ENCODE results near the gene SORCS2.

SORCS2 gene

DNA sequence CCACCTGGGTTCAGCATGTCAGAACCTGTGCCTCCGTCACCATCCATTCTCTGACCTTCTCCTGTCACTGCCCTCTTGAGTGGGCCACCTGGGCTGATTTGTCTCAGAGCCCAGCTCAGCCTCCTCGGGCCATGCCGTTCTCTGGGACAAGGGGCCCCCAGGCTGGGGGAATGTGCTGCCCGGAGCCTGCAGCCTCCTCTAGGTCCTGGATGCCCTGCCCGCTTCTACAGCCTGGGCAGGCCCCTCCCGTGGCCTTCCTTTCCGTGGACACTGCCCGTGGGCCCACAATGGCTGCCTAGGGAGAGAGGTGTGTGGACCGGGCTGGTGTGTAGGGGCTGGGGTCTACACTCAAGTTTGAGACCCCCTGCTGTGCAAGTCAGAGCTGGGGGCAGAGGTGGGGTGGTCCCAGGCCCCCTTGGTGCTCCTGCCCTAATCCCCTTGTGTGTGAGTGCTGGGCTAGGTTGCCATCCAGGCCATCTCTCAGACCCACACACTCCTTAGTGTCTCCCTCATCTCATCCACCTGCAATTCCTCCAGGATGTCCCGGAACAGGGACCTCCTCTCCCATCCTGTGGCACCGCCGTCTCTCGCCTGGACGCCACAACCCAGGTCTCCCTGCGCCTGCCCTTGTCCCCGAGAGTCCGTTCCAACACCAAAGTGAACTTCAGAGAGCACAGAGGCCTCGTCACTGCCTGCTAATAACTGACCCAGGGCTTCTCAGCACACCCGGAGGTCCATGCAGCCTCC is 230.0 kb downstream of the SORCS2 start:
- DNase-seq (ENCODE audit: low spot score): no peak
- TF ChIP-seq, protein P1, sequence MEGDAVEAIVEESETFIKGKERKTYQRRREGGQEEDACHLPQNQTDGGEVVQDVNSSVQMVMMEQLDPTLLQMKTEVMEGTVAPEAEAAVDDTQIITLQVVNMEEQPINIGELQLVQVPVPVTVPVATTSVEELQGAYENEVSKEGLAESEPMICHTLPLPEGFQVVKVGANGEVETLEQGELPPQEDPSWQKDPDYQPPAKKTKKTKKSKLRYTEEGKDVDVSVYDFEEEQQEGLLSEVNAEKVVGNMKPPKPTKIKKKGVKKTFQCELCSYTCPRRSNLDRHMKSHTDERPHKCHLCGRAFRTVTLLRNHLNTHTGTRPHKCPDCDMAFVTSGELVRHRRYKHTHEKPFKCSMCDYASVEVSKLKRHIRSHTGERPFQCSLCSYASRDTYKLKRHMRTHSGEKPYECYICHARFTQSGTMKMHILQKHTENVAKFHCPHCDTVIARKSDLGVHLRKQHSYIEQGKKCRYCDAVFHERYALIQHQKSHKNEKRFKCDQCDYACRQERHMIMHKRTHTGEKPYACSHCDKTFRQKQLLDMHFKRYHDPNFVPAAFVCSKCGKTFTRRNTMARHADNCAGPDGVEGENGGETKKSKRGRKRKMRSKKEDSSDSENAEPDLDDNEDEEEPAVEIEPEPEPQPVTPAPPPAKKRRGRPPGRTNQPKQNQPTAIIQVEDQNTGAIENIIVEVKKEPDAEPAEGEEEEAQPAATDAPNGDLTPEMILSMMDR (IDR thresholded peaks at IDR 0.05; ENCODE audit: borderline replicate concordance, control extremely low read depth, extremely low read depth, insufficient read depth, missing control alignments): no peak
- in situ Hi-C loops (cut with MboI; ENCODE audit: low sequenced_read_pairs, unreplicated experiment): no loop called here

GRCh38 chr4:7422898-7423180 is 230.5 kb downstream of the SORCS2 start:
- no peak for DNase-seq (ENCODE audit: low spot score)
- in situ Hi-C loops (cut with MboI; ENCODE audit: low sequenced_read_pairs, unreplicated experiment): no loop called here
- TF ChIP-seq, protein P1 (IDR thresholded peaks at IDR 0.05; ENCODE audit: borderline replicate concordance, control extremely low read depth, extremely low read depth, insufficient read depth, missing control alignments): no peak

DNA sequence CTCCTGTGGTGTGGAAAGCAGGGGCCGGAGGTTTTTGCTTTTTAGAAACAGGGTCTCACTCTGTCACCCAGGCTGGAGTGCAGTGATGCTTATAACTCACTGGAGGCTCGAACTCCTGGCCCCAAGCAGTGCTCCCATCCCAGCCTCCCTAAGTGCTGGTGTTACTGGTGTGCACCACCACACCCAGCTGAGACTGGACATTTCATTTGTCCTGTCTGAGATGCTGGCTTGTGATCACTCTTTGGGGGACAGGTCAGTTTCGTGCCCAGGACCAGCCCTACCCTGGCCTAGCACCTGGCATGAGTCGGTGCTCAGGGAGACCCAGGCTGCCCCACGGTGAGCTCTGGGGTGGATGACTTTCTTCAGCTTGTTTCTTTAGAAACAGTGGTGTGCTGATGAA is 231.1 kb downstream of the SORCS2 start:
- TF ChIP-seq, protein P1 (IDR thresholded peaks at IDR 0.05; ENCODE audit: borderline replicate concordance, control extremely low read depth, extremely low read depth, insufficient read depth, missing control alignments): no peak
- in situ Hi-C loops (cut with MboI; ENCODE audit: low sequenced_read_pairs, unreplicated experiment): no loop called here
- DNase-seq (ENCODE audit: low spot score): no peak

DNA sequence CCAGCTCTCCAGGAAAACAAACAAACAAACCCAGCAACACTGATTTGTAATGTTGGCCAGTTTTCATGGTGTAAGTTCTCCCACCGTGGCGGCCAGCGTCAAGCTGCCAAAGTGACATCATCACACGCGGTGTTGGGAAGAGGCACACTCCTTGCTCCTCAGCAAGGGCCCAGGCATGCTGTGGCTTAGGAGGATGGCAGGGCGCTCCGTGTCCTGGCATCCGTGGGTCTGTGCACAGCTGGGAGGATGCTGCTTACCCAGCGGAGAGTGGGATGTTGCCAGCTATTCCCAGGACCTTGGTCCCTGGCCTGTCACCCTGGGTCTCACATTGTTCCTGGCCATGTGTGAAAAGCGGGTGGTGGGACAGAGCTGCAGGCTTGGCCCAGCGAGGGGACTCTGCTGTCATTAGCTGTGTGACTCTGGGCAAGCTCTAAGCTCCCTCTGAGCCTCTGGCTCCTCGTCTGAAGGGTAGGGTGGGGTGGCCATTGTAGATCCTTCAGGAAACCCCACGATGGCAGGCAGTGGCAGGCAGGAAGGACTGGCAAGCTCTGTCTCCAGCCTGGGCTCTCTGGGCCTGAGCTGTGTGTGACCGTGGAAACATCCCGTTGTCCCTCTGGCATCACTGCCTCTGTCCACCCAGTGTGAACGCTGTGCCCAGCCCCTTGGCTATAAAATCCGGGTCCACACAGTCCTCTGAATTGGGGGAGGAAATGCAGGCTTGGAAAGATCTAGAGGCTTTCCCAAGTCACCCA is 231.6 kb downstream of the SORCS2 start:
- in situ Hi-C loops (cut with MboI; ENCODE audit: low sequenced_read_pairs, unreplicated experiment): no loop called here
- TF ChIP-seq, protein P1 (IDR thresholded peaks at IDR 0.05; ENCODE audit: borderline replicate concordance, control extremely low read depth, extremely low read depth, insufficient read depth, missing control alignments): no peak
- DNase-seq (ENCODE audit: low spot score): no peak

- TF ChIP-seq, protein P1 (IDR thresholded peaks at IDR 0.05; ENCODE audit: borderline replicate concordance, control extremely low read depth, extremely low read depth, insufficient read depth, missing control alignments): no peak
- in situ Hi-C loops (cut with MboI; ENCODE audit: low sequenced_read_pairs, unreplicated experiment): no loop called here
Measured at GRCh38 chr4:7424553-7425111, 232.3 kb downstream of the SORCS2 start.

GRCh38 chr4:7425124-7425523 is 232.8 kb downstream of the SORCS2 start:
- DNase-seq (ENCODE audit: low spot score): no peak
- in situ Hi-C loops (cut with MboI; ENCODE audit: low sequenced_read_pairs, unreplicated experiment): no loop called here
- TF ChIP-seq, protein P1 (IDR thresholded peaks at IDR 0.05; ENCODE audit: borderline replicate concordance, control extremely low read depth, extremely low read depth, insufficient read depth, missing control alignments): no peak

More at GRCh38 chr4:7424553-7425111, 232.3 kb downstream of the SORCS2 start:
- no peak for DNase-seq (ENCODE audit: low spot score)

All from GM13976 (cell line).